Stimulated activated CD4-positive, alpha-beta T cell treated with anti-CD3 and anti-CD28 coated beads, TNF-alpha, amount 100 ng/mL, for 4 hours (primary cell): Measurements from ENCODE around the gene EML1.

ENCODE experiments used
- DNase-seq, 3 experiments: peaks; one replicate each; pipeline ENCODE4 v3.0.0-alpha.2; 2020; ENCODE audit warnings: low read depth in 3 of 3

EML1 gene

DNA sequence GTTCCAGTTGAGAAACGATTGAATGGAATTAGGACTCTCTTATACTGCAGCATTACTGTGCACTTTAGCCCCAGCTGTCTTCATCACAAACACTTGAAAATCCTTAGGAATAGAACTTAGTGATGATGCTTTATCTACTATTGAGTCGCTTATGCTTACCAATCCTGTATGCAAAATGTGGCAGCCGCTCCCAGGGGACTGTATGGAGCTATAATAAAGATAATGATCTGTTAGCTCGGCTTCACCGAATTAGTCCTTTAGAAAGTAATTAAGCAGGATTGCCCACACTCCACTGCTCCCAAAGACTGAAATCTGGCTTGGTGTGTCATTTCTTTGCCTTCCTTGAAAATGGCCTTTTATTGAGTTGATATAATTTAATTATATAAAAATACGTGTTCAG lies 10.6 kb downstream of the EML1 start:
- DNase-seq = no peak

DNA sequence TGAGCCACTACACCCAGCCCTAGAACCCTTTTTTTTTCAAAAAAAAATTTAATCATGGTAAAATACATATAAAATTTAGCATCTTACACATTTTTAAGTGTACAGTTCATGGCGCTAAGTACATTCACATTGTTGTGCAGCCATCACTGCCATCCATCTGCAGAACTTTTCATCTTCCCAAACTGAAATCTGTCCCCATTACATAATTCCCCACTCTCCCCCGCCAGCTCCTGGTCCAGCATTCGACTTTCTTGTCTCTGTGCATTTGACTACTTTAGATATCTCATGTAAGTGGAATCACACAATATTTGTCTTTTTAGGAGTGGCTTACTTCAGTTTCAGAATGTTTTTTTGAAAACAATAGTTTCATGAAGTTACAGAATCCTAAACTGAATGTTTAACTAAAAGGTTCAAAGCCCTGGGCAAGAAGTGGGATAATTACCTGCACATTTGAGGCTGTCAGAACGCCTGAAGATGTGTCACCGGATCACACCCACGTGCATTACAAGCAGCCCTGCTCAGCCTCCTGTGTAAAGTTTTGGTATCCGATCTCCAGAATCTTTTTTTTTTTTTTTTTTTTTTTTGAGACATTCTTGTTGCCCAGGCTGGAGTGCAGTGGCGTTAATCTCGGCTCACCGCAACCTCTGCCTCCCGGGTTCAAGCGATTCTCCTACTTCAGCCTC lies 12.7 kb downstream of the EML1 start:
- DNase-seq = no peak

DNA sequence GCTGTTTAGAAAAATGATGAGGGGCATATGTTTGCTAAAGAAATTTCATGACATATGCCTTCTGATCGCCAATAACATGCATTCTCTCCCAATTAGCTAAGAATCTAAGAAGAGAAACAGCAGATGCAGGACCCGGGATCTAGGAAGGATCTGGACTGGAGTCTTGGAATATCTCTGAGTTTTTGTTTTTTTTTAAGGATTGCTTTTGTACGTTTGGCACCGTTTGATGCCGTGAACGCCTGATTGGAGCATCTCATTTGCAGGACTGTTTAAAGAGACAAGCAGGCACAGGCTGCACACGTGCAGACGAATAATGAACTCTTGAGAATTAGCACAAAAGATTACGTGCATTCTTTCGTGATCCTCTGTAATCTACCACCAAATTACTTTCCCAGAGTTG lies 13.6 kb downstream of the EML1 start:
- DNase-seq = no peak

DNA sequence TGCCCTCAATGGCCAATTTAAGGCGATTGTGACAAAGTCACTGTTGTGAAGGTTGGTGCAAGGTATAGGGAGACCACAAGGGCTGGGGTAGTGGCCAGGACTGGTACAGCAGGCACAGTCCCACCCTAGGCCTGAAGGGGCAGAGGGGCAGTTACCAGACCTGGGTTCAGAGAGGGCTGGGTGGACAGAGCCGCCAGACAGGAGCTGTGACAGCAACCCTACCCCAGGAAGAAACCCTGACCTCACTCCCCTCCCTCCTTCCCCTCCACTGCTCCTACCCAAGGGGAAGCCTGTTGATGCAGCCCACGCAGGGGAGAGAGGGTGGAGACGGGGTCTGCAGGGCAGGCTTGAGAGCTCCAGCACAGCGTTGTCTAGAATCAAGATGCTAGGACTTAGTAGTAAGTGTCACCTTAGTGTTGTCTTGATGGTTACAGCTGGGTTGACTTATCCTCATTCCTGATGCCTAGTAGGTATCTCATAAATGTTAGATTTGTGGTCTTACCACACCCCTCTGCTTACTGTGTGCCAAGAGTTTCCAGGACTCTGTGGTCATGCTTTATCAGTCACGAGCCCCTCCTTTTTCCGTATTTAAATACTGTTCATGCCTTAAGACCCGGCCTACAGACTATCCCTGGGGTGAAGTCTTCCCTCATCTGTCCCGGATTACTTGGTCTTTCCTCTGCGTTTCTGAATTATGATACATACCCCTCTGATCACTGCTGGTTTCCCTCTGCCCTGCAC lies 14.4 kb downstream of the EML1 start:
- DNase-seq = no peak

DNA sequence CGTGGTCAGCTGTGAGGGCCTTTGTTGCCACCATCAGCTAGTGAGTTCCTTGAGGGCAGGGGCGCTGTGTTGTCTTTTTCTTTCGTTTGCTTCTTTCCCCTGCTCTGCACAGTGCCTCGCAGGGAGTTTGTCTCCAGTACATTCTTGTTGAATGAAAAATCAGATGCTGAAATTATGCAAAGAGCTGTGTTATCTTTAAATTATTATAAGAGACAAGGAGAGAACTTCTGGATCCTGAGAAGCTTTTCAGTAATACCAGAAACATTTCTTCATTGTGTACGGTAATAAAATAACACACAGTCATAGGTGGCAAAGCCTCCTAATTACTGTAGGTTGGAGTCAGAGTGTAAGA lies 14.9 kb downstream of the EML1 start:
- DNase-seq = no peak

DNA sequence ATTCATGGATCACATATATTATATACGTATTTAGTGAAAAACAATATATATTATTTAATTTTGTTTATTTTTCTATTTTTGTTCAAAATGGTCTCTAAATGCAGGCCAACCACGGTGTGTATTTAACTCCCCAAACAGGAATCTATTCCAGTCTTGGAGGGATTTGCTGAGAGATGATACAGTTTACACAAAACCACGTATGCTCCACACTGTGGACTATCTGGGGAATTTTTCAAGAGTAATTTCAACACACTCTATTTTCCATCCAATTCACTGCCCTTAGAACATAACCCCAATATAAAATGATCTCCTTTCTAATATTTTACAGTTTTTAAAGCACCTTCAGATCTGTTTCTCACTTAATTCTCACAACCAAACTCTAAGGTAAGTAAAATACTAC lies 15.3 kb downstream of the EML1 start:
- DNase-seq = no peak

DNA sequence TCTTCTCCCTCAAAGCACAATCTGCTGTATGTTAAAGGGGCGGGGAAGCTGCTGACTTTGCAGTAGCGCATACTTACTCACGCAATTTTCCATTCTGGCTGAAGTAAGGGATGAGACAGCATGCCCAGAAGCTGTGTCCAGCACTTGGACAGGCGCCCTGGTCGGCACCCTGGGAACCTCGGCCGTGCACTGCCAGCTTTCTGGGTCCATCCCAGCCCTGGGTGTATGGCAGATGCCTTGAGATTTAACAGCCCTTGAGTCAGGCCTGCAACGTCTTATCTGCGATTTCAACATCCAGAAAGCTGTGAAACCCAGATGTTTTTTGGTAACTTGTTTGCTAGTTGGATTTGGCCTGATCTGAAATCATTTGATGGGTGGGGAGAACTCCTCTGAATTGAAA lies 16.1 kb downstream of the EML1 start:
- no peak for DNase-seq

DNA sequence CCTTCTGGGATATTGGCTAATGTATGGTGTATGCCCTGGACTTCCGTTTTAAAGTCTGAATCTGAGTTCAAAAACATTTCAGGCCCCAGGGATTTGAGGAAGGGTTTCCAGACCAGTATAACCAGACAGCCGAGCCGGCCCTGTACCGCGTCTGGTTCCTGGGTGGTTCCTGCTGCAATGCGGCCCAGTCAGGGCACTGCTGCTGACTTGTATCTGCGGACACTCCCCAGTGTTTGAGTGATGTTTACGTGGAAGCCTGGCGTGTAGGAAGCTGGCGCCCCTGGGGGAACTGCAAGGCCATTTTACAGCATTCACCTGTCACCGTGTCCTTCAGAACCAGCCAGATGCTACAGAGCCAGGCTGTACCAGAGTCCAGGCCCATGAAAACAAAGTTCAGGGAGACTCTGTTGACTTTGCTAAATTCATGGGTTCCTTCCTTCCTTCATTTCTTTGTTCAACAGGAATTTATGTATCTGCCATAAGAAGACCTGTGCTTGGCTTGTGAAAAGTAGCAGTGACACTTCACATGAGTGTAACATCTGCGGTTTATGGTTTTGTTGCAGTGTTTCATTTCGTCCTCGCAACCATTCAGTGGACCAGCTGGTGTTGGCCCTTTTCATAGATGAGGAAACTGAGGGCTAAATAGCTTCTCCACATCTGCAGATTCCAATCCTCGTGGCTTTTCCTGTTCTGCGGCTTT lies 16.8 kb downstream of the EML1 start:
- DNase-seq = no peak

DNA sequence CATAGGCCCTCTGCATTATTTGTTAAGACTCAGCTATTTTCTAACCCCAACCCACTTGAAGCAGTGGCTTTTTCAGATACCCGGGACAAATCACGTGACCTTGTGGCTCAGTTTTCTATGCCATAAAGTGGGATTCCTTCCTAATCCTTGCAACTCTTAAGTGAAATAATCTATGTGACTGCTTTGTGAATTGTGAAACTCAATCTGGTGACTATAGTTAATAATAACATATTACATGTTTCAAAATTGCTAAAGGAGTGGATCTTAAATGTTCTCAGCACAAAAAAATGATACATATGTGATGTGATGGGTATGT lies 17.3 kb downstream of the EML1 start:
- no peak for DNase-seq

DNA sequence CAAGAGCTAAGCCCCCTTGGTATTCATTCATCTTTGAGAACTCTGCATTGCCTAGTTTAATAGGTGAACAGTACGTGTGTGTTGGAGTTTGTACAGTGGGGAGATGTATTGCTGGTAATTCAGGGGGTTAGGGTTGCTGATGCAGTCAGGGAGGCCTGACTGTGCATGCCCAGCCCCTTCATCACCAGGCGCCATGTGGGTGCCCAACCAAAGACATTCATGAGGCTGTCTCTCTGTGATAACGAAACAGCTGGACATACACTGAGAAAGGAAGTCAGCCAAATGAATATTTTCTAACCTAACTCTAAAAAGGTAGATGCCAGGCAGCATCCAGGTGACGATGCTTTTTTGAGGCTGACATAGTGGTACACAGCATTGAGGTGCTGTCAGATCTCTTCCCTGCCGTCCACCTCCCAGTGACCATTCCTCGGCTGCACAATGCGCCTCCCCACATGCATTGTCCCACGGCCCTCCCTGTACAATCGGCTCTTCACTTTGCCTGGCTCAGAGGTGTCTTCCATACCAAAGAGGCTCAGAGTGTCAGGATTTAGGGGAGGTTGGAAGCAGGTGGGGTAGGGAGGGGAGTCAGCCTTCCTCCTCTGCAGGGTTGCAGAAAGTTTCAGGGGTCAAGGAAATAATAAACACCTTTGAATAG lies 19.0 kb downstream of the EML1 start:
- DNase-seq = no peak

DNA sequence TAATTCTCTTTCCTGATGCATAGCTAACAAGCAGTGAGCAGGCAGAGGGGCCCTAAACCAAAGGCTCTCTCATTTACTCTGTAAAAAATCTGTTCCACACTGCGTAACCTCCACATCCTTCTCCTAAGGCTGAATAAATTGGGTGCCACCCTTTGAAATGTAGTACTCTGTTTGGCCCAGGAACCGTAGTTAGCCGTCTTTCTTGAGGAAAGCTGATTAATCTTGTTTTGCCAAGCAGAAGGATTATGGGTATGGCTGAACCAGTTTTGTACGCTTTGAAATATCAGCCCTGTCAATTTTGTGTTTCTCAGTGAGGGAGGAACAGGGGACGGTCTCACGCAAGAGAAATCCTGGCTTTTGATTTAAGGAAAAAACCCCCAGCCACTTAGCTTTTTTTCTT lies 19.7 kb downstream of the EML1 start:
- DNase-seq = no peak

DNA sequence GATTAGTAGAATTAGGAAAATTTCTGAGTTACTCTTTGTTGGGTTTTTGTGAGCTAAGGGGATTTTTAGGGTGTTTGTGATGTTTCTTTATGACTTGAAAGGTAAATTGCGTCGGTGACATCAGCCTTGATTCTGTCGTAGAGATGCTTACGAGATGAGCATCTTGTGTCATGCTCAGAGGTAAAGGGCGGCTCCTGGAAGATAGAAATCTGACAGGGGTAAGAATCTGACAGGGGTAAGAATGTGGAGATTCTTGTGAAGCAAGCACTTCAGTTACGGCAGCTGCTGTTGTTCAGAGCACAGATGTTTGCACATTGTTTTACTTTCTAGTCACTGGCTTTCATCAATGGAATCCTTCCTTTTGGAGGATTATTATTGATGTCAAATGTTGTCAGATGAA lies 22.5 kb downstream of the EML1 start:
- DNase-seq = no peak

DNA sequence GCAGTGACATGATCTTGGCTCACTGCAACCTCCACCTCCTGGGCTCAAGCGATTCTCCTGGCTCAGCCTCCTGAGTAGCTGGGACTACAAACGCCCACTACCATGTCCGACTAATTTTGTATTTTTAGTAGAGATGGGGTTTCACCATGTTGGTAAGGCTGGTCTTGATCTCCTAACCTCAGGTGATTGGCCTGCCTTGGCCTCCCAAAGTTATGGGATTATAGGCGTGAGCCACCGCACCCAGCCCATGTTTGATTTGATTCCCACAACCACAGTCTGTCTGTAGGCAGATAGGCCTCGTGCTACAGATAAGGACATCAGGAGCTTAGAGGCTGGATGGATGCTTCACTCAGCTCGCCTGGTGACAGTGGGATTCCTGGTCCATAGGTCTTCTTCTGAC lies 23.0 kb downstream of the EML1 start:
- no peak for DNase-seq

DNA sequence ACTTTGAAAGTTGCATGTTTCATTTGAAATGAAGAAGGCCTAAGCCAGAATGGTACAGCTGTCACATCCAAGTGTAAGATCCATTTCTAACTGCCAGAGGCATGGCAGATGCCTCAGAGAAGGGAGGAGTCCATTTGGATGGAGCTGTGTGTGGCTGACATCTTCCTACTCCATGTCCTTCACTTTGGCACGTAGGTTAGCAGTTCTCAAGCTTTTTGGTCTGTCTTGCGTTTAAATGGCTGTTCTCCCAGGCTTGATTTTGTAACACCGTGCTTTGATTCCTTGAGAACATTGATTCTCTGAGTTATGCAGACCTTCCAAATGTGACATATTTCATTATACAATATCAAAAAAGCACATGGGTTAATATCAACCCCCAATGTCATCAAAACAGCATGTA lies 23.4 kb downstream of the EML1 start:
- no peak for DNase-seq

DNA sequence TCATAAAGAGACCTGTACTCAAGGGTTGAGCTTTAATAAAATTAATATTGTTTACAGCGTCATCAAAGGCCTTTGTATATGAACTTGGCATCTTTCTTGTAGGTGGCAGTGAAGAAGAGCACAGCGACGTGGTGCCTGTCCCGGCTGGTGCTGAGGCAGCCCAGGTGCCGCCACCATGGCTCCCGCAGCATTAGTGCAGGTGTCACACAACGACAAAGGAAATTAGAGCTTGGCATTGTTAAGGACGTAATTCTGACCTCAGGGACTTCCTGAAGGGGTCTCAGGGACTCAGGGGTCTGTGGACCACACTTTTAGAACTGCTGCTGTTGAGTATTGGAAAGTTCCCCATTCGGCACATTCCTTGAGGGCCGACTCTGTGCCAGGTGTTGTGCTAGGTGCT lies 24.1 kb downstream of the EML1 start:
- no peak for DNase-seq

DNA sequence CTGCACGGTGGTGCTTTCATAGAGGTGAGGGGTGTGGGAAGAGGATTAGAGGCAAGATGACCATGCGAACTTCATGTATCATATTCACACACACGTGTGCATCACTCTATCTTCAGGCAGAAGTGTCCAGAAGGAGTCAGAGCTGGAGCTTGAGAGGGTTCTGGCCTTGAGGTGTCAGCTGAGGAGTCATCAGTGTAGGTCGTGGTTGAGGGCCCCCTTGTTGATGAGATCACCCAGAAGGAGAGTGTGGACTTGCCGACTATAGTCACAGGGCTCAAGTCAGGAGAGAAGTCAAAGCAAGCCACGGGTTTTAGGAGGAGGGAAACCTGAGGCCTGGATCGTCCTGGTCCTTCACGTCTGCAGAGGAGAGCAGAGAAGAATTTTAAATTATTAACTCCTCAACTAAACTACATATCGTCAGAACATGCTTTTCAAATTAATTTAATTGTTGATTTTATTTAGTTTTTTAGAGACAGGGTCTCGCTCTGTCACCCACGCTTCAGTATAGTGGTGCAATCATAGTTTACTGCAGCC lies 25.4 kb downstream of the EML1 start:
- no peak for DNase-seq

DNA sequence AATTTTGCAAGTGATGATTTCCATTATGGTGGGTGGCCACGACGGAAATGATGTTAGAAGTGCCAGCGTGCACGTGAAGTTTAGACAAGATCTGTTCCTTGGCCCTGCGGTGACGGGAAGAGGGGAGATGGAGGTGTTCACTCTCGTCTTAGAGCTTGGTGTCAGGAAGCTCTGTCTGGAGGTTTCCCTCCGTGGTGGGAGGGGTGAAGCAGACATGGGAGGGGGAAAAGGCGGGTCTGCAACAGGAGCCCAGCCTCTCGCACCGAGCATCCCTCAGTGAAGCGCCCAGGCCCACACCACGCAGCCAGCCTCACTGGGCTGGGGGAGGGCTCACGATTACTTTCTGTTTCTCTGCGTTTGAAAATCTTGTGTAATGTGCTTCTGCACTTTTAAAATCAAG lies 26.3 kb downstream of the EML1 start:
- DNase-seq = no peak

DNA sequence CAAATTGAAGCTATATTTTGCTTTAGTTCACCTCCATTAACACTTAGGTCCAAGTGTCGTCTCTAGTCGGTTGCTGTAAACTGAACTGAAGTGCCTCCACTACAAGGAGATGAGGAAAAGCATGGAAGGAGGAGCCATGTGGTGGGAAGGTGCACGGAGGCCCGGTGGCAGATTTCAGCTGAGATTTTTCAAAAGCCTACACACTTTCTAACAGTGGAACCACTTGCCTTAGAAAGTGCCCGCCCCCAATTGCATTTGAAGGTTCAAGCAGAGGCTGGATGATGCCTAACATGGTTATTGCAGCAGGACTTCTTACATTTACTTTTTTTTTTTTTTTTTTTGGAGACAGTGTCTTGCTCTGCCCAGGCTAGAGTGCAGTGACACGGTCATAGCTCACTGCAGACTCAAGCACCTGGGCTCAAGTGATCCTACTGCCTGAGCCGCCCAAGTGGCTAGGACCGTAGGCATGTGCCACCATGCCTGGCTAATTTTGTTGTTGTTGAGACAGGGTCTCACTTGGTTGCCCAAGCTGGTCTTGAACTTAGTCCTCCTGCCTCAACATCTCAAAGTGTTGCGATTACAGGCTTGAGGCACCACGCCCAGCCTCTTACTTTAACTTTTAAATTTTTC lies 27.6 kb downstream of the EML1 start:
- no peak for DNase-seq

DNA sequence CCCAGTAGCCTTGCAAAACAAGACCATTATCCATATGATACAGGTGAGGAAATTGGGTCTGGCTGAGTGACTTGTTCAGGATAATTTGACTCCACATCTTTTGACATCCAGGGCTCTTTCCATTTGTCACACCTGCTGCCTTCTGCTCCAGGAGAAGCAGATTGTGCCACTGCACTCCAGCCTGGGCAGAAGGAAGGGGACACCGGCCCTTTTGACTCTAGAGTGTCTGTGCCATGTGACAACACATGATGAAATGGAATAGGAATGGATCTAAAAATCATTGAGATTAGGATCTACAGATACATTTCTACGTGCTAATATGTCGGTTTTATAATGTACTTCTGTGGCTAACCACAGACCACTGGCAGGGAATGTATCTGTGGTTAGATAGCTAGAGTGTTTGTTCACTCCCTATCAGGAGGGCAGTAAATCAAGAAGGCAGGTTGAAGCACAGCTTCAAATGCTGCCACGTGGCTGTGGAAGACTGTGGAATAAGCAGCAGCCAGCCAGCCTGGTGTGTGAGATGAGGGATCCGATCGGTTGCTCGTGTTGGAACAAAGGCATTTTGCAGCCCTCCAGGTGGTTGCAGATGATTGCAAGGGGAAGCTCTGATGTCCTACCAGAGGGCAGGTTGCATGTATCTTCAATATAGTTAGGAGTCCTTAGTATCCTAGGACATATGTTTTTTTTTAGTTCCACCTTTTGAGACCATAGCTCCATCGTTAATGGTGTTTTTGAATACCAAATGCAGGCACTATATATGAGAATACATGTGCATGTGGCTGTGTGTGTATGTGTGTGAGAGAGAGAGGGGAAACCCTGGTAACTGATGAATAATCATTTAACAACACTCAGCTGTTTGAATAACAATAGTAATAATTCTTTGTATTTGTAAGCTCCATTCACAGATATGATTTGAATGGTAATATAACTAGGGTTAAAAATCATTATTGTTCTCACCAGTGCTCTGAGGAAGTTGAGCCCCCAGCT lies 28.6 kb downstream of the EML1 start:
- no peak for DNase-seq

DNA sequence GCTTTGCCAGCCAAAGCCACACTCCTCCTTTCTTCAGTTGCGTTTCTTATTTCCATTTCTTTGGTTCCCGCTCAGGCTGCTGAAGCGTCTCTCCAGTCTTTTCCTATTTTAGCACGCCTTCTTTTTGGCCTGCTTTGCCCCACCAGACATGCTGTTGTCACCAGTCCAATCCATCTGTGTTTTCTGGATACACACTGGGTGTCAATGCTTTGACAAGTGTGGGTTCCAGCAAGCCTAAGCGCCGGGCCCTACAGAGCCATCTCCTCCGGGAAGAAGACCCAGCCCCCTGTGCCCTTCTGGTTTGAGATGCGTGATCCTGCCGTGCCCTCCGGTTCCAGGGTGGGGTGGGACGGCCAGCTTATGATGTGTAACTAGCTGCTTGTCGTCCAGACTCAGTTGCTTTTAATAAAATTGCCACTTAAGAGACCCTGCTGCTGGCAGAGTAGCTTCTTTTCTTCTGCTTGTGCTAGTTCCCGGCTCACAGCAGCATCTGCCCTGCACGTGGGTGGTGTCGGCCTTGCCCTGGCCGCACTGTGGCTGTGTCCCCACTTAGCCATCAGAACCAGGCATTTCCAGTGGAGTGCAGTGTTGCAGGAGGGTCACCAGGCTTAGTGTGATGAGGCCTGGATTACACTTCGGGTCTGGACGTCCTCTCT lies 29.7 kb downstream of the EML1 start:
- no peak for DNase-seq
